ENCODE results near the gene PICALM.

DNA sequence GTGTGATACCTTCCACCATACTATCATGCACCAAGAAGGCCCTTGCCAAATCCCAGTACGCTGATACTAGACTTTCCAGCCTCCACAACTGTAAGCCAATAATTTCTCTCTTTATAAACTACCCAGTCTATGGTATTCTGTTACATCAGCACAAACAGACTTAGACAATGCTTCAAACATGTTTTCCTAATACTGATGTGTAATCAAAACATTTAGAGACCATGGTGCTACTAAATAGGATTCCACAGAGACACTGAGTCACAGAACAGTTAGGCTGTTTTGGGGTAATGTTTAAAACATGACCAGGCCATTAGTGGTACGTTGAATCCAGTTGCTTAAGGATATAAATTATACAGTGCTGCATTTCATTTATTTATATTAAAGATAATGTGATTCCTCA lies 103.7 kb downstream of the PICALM start:
- TF ChIP-seq, protein P1, sequence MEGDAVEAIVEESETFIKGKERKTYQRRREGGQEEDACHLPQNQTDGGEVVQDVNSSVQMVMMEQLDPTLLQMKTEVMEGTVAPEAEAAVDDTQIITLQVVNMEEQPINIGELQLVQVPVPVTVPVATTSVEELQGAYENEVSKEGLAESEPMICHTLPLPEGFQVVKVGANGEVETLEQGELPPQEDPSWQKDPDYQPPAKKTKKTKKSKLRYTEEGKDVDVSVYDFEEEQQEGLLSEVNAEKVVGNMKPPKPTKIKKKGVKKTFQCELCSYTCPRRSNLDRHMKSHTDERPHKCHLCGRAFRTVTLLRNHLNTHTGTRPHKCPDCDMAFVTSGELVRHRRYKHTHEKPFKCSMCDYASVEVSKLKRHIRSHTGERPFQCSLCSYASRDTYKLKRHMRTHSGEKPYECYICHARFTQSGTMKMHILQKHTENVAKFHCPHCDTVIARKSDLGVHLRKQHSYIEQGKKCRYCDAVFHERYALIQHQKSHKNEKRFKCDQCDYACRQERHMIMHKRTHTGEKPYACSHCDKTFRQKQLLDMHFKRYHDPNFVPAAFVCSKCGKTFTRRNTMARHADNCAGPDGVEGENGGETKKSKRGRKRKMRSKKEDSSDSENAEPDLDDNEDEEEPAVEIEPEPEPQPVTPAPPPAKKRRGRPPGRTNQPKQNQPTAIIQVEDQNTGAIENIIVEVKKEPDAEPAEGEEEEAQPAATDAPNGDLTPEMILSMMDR (IDR thresholded peaks at IDR 0.05) = no peak
- no peak for TF ChIP-seq POLR2A (IDR thresholded peaks at IDR 0.05)
